Ecto neural progenitor cell (in vitro differentiated cells): Measurements from ENCODE around the gene TLCD4.
"Not testable (repeated sequence)": the region's sequence is repeated elsewhere in the genome, so short reads cannot be mapped to it uniquely, and the experiment has no call there.

Experiments used
- DNase-seq: peaks from one replicate; pipeline ENCODE4 v3.0.0-alpha.2; 2018; ENCODE audit warnings: low spot score

TLCD4 gene

GRCh38 chr1:95154096-95154495 is 36.9 kb downstream of the TLCD4 start:
- DNase-seq: no peak

GRCh38 chr1:95165569-95165968 is 48.4 kb downstream of the TLCD4 start:
- not testable (repeated sequence) for DNase-seq
